Activated CD8-positive, alpha-beta memory T cell treated with anti-CD3 and anti-CD28 coated beads, Interleukin-2, amount 50 U/mL, for 24 hours (primary cell): ENCODE data around the gene FUT6.
A peak's percentile ranks its signal among the peaks of the same experiment; 100 is the strongest.

ENCODE experiments used
- DNase-seq: peaks from one replicate; pipeline ENCODE4 v3.0.0-alpha.2; 2020; ENCODE audit errors: extremely low read depth

The FUT6 gene

DNA sequence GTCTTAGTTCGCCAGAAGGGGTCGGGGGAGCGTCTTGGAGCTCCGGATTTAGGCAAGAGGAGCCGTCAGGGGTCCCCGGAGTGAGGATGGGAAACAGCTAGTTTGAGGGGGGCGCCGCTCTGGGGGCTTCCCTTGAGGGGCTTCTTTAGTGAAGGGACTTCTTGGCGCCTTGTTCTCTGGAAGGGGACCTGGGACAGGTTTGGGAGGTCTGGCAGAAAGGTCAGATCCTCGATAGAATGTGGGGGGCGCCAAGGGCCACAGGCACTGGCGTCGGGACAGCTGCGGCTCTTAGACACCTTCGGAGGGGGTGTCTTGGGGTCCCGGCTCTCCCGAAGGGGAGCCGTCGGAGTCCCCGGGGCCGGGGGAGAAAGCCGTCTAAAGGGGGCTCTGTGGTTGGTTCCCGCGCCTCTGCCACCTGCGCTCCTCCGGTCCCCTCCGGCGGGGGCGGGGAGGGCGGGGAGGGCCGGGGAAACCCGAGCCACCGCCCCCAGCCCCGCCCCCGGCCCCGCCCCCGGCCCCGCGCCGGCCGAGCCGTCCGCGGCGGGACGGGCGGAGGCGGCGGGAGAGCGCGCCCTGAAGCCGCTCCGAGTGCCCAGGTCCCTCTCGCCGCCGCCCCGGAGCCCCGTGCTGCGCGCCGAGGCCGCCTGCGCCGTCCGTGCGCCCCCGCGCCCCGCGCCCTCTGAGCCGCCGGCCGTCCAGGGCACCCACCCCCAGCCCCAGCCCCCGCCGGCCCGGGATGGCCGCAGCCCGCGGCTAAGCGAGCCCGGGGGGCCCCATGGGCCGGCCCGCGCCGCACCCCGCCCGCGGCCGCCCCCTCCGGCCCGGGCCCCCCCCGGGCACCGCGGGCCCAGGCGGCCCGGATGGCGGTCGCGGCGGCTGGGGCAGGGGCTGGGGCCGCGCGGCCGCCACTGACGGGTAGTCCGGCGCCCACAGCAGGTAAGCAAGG, 34.7 kb downstream of the FUT6 start, which contains the start of gene NRTN:
TSS of gene NRTN (plus strand) at position 552 of the 946 bp plus-strand sequence. CDS start 19,099 bp downstream, outside the sequence.
- no peak for DNase-seq

DNA sequence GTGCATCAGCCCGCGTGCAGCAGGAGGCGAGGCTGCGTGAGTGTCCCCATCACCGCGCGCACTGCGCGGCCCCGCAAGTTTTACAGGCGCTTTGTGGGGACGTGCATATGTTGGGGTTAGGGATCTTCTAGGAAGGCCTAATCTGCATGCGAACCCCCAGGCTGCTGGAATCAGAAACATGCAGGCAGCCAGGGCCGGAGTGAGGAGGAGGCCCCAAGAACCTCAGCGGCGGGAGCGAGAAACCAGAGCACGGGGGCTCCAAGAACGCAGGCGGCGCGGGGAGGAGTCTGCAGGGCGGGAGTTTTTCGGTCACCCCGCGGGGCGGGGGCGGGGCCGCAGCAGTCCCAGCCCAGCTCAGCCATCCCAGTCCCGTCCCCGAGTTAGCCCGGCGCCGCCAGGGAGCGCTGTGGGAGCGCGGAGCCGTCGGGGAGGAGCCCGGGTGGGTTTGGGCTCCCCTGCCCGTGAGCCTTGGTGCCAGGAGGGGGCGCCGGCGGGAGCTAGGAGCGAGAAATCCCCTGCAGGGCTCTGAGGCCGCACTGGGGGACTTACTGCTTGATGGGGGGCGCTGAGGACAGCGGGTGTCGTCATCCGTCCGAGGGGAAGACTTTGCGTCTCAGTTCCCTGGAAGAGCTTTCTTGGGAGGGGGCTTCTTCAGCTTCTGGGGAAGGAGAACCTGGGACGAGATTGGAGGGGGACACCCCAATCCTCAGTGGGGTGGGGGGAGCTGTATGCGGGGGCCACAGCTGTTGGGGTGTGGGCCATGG, 35.6 kb downstream of the FUT6 start:
- DNase-seq: peak; percentile 82

- no peak for DNase-seq
Observed at GRCh38 chr19:5803441-5803751, 36.1 kb downstream of the FUT6 start.

- no peak for DNase-seq
Observed at GRCh38 chr19:5801796-5802619, 37.5 kb downstream of the FUT6 start.

DNA sequence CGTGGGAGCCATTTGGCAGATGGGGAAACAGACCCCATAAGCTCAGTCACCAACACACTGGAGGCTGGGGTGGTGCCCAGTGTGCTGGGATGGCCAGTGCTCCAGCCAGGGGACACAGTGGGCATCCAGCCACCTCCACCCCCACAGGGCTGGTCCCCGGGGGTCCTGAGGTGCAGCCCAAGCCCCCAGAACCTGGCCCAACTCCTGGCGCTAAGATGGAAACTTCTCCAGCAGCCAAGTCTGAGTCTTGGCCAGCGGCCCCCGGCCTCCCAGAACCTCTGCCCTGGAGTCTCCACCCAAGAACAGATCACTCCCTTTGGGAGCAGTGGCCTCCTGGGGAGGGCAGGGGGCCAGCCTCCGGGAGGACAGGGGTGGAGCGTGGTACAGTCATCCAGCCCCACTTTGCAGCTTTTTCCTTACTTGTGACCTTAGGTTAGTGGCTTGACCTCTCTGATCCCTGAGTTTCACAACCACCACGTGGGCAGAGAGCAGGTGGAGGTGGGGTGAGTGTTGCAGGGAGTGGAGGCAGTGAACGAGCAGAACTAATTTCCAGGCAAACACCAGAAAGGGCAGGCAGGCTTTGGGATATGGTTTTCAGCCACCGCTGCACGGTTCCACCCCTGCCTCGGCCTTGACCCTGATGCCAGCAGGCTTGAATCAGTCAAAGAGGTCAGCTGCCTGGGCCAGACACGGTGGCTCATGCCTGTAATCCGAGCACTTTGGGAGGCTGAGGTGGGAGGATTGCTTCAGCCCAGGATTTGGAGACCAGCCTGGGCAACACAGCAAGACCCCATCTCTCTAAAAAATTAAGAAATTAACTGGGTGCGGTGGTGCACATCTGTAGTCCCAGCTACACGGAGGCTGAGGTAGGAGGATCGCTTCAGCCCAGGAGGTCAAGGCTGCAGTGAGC, 38.9 kb downstream of the FUT6 start:
- no peak for DNase-seq

DNA sequence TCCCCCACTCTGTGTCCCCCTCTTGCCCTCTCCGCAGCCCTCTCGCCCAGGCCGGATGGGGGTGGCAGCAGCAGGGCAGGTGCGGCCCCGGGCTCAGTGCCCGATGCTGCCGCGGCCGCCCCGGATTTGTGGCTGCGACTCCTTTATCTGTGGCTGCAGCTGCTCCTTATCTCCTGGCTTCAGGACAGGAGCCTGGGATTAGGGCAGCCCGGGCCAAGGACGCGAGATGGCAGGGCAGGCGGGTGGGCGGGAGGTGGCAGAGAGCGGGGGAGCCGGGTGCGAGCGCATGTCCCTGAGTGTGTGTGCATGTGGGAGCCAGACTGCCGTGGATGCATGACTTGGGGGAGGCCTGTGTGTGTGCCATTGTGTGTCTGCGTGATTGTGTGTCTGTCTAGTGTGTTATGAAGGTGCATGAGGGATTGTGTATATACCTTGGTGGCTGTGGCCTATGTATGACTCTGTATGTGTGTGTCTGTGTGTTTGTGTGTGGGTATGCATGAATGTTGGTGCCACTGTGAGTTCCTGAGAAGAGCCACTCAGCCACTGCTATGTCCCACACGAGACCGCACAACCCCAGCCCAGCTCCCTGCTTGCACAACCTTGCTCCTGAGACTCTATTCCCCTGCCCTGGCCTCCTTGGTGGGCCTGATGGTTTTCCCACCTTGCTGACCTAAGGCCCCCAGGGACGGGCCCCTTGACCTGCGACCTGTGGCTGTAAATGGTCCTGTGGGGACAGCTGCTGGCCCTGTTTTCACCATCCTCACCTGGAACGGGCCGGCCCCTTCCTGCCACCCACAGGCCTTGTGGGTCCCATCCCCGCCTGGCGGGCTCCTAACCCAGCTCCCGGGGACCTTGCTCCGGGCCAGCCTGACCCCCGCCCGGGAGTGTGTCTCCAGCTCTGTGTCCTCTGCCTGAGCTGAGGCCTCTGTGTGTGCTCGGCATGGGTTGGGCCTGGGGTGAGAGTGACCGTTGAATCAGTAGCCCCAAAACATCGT, 40.0 kb downstream of the FUT6 start:
- DNase-seq: no peak

DNA sequence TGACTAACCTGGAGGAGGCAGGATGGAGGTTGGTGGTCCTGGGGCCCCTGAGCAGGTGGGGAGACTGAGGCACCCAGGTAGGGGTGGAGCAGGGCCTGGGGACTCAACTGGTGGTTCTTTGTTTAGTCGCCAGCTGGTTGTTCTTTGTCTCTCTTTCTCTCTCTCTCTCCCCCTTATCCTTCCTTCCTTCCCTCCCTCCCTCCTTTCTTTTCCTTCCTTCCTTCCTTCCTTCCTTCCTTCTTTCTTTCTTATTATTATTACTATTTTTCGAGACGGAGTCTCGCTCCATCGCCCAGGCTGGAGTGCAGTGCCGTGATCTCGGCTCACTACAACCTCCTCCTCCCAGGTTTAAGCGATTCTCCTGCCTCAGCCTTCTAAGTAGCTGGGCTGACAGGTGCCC, 41.3 kb downstream of the FUT6 start:
- DNase-seq: no peak

DNA sequence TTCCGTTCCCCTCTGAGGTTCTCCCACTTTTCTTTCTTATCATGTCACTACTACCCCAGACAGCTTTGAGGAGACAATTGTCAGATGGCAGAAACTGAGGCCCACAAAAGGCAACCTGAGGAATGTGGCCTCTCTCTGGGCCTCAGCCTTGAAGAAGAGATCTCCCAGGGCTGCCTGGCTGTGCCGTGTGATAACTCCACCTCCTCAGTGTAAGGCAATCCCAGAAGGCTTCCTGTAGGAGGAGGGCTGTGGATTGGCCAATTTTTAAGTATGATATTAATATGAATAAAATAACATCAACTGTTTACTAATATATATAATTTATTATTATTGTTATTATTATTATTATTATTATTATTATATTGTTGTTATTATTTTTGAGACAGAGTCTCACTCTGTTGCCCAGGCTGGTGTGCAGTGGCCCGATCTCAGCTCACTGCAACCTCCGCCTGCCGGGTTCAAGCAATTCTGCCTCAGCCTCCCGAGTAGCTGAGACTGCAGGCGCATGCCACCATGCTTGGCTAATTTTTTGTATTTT, 44.1 kb downstream of the FUT6 start:
- no peak for DNase-seq

GRCh38 chr19:5793188-5793587, 46.3 kb downstream of the FUT6 start:
- no peak for DNase-seq

DNA sequence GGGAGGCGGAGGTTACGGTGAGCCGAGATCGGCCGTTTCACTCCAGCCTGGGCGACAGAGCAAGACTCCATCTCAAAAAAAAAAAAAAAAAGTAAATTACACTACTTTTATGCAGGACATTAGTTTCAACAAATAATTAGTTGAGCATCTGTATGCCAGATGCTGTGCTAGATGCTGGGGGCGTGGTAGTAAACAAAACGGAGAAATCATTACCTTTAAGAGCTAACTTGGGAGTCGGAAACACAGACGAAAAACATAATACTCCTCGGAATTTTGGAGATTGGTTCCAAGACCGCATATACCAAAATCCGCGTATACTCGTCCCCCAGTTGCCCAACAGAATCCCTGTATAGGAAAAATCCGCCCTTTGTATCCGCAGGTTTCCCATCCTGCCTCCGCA, 47.3 kb downstream of the FUT6 start:
- no peak for DNase-seq

- peak; percentile 91 for DNase-seq
Observed at GRCh38 chr19:5790559-5791520, 48.7 kb downstream of the FUT6 start, which contains the start of gene DUS3L. Gene DUS3L, minus strand, starts transcription at chr19:5791163. Its CDS starts 22 bp downstream, at chr19:5791141.

GRCh38 chr19:5789886-5790558, 49.5 kb downstream of the FUT6 start:
- DNase-seq: no peak

DNA sequence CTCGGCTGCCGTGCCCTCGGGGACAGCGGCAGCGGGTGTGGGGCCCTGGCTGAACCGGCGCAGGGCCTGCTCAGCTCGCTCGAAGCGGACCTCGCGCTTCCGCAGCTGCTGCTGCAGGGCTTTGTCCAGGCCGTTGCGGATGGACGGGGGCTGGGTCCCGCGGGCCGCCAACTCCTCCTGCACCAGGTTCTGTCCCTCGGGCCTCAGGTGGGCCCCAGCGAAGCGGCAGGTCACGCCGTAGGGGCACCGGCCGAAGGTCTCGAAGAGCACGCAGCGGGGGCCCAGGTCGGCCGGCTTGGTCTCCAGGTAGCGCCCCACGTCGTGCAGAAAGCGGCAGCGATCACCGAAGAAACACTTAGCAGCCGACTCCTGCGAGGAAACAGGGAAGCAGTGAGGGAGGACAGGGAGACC, 50.1 kb downstream of the FUT6 start:
- DNase-seq: no peak

- DNase-seq: no peak
Observed at GRCh38 chr19:5788422-5788821, 51.1 kb downstream of the FUT6 start.

DNA sequence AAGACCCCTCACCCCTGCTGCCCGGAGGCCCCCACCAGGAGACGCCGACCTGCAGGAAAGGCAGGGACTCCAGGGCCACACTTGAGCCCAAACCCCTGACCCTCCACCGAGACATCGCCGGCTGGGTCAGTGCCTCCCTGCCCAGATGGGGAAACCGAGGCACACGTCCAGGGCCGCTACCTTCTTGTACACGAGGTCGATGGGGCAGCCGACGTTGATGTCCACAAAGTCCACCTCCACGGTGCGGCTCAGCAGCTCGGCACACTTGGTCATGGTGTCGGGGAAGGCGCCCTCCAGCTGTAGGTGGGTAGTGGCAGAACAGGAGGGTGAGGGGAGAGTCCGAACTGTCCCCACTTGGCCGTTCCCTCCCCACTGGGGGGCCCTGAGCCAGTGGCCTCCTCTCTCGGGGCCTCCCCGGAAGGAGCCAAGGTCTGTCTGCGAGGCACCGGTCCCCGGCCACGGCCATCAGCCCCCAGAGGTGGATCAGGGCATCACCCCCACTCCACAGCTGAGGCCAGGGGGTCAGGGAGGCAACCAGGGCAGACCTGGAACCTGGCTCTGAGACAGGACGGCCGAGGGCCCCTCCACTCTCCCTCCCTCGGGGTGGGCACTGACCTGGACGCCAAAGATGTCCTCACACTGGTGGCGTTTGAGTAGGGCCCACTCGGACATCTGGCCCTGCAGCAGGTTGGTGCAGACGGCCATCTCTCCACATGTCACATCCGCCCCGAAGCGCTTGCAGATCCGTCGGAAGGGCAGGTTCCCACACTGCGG, 51.9 kb downstream of the FUT6 start:
- DNase-seq: no peak

- no peak for DNase-seq
Observed at GRCh38 chr19:5786593-5787408, 52.7 kb downstream of the FUT6 start.
